ENCODE measurements around the gene MBD2.

- TF ChIP-seq, protein P1, sequence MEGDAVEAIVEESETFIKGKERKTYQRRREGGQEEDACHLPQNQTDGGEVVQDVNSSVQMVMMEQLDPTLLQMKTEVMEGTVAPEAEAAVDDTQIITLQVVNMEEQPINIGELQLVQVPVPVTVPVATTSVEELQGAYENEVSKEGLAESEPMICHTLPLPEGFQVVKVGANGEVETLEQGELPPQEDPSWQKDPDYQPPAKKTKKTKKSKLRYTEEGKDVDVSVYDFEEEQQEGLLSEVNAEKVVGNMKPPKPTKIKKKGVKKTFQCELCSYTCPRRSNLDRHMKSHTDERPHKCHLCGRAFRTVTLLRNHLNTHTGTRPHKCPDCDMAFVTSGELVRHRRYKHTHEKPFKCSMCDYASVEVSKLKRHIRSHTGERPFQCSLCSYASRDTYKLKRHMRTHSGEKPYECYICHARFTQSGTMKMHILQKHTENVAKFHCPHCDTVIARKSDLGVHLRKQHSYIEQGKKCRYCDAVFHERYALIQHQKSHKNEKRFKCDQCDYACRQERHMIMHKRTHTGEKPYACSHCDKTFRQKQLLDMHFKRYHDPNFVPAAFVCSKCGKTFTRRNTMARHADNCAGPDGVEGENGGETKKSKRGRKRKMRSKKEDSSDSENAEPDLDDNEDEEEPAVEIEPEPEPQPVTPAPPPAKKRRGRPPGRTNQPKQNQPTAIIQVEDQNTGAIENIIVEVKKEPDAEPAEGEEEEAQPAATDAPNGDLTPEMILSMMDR (conservative IDR thresholded peaks at IDR 0.05; ENCODE audit: low read depth, low read length): no peak
- no peak for TF ChIP-seq EZH2 (IDR thresholded peaks at IDR 0.05; ENCODE audit: low read length, unreplicated experiment)
Observed at GRCh38 chr18:54141041-54141608, 83.3 kb downstream of the MBD2 start.
